Activated gamma-delta T cell treated with anti-CD3 and anti-CD28 coated beads, Interleukin-2, amount 50 U/mL, for 16 hours (primary cell): ENCODE data around the gene OPCML.

ENCODE experiments used
- DNase-seq: peaks from one replicate; pipeline ENCODE4 v3.0.0-alpha.2; 2020; ENCODE audit warnings: low read depth

Gene OPCML

GRCh38 chr11:133070021-133070713 is 462.1 kb downstream of the OPCML start:
- no peak for DNase-seq

- DNase-seq: no peak
Measured at GRCh38 chr11:133065847-133066485, 466.3 kb downstream of the OPCML start.

- no peak for DNase-seq
Measured at GRCh38 chr11:133064961-133065360, 467.3 kb downstream of the OPCML start.

- no peak for DNase-seq
Measured at GRCh38 chr11:133064152-133064877, 468.0 kb downstream of the OPCML start.

GRCh38 chr11:133058501-133058900 is 473.8 kb downstream of the OPCML start:
- no peak for DNase-seq

GRCh38 chr11:133053124-133053776 is 479.1 kb downstream of the OPCML start:
- DNase-seq: no peak

- no peak for DNase-seq
Measured at GRCh38 chr11:133052537-133052936, 479.8 kb downstream of the OPCML start.

- DNase-seq: no peak
Measured at GRCh38 chr11:133049244-133050019, 482.9 kb downstream of the OPCML start.

- no peak for DNase-seq
Measured at GRCh38 chr11:133048270-133048669, 484.0 kb downstream of the OPCML start.

- DNase-seq: no peak
Measured at GRCh38 chr11:133047771-133048115, 484.6 kb downstream of the OPCML start.

GRCh38 chr11:133047036-133047770 is 485.1 kb downstream of the OPCML start:
- DNase-seq: no peak

GRCh38 chr11:133046252-133046651 is 486.0 kb downstream of the OPCML start:
- DNase-seq: no peak

GRCh38 chr11:133041928-133042882 is 490.1 kb downstream of the OPCML start:
- DNase-seq: no peak

- DNase-seq: no peak
Measured at GRCh38 chr11:133041181-133041580, 491.1 kb downstream of the OPCML start.

GRCh38 chr11:133040289-133040900 is 491.9 kb downstream of the OPCML start:
- no peak for DNase-seq

GRCh38 chr11:133038850-133039249 is 493.5 kb downstream of the OPCML start:
- DNase-seq: no peak

- no peak for DNase-seq
Measured at GRCh38 chr11:133034929-133035328, 497.4 kb downstream of the OPCML start.

- no peak for DNase-seq
Measured at GRCh38 chr11:133029107-133029506, 503.2 kb downstream of the OPCML start.

- DNase-seq: no peak
Measured at GRCh38 chr11:133026952-133027351, 505.3 kb downstream of the OPCML start.

- DNase-seq: no peak
Measured at GRCh38 chr11:133024301-133024700, 508.0 kb downstream of the OPCML start.
